ENCODE data around the gene TMEM225B.
A peak's percentile ranks its signal among the peaks of the same experiment; 100 is the strongest.
"Not testable (repeated sequence)": the region's sequence is repeated elsewhere in the genome, so short reads cannot be mapped to it uniquely, and the experiment has no call there.

Gene TMEM225B

GRCh38 chr7:99597762-99598501 is at the start of gene TMEM225B:
Gene TMEM225B, plus strand, starts transcription at chr7:99598267. Its CDS starts 6,122 bp downstream, at chr7:99604389.
- DNase-seq (ENCODE audit: low read depth), result no peak

- DNase-seq (ENCODE audit: low read depth), result not testable (repeated sequence)
Measured at GRCh38 chr7:99549545-99549944, 48.5 kb upstream of the TMEM225B start.

- DNase-seq (ENCODE audit: low read depth), result no peak
Measured at GRCh38 chr7:99551334-99551733, 46.7 kb upstream of the TMEM225B start.

GRCh38 chr7:99551767-99552463 is 46.2 kb upstream of the TMEM225B start, which contains the start of gene FAM200A:
Gene FAM200A, minus strand, starts transcription at chr7:99552114. Its CDS starts 3,707 bp downstream, at chr7:99548407.
- DNase-seq (ENCODE audit: low read depth), result peak; percentile 66

- no peak for DNase-seq (ENCODE audit: low read depth)
Measured at GRCh38 chr7:99553039-99553438, 45.0 kb upstream of the TMEM225B start.

- no peak for DNase-seq (ENCODE audit: low read depth)
Measured at GRCh38 chr7:99554939-99555338, 43.1 kb upstream of the TMEM225B start.

GRCh38 chr7:99557196-99557607 is 40.9 kb upstream of the TMEM225B start:
- no peak for DNase-seq (ENCODE audit: low read depth)

- DNase-seq (ENCODE audit: low read depth), result no peak
Measured at GRCh38 chr7:99557940-99558305, 40.1 kb upstream of the TMEM225B start.

GRCh38 chr7:99558306-99559174 is 39.5 kb upstream of the TMEM225B start, which contains the start of gene ZNF655:
Gene ZNF655, plus strand, starts transcription at chr7:99558642. Its CDS starts 1,918 bp downstream, at chr7:99560560.
- peak; percentile 64 for DNase-seq (ENCODE audit: low read depth)

- no peak for DNase-seq (ENCODE audit: low read depth)
Measured at GRCh38 chr7:99559175-99559915, 38.7 kb upstream of the TMEM225B start.

- no peak for DNase-seq (ENCODE audit: low read depth)
Measured at GRCh38 chr7:99560834-99561736, 37.0 kb upstream of the TMEM225B start.

- DNase-seq (ENCODE audit: low read depth), result no peak
Measured at GRCh38 chr7:99561737-99562051, 36.4 kb upstream of the TMEM225B start.

- no peak for DNase-seq (ENCODE audit: low read depth)
Measured at GRCh38 chr7:99562114-99562784, 35.8 kb upstream of the TMEM225B start.

GRCh38 chr7:99562832-99563231 is 35.2 kb upstream of the TMEM225B start:
- no peak for DNase-seq (ENCODE audit: low read depth)

GRCh38 chr7:99563650-99564049 is 34.4 kb upstream of the TMEM225B start:
- DNase-seq (ENCODE audit: low read depth), result no peak

- DNase-seq (ENCODE audit: low read depth), result not testable (repeated sequence)
Measured at GRCh38 chr7:99568770-99569169, 29.3 kb upstream of the TMEM225B start.

GRCh38 chr7:99571768-99572167 is 26.3 kb upstream of the TMEM225B start:
- DNase-seq (ENCODE audit: low read depth), result no peak

GRCh38 chr7:99573257-99573656 is 24.8 kb upstream of the TMEM225B start:
- DNase-seq (ENCODE audit: low read depth), result no peak

GRCh38 chr7:99576251-99576650 is 21.8 kb upstream of the TMEM225B start:
- no peak for DNase-seq (ENCODE audit: low read depth)
